Endothelial cell (in vitro differentiated cells): ENCODE measurements around the gene TSPEAR. TPM values are rescaled to one million over a fixed set of nuclear protein-coding genes. Genes with fewer than 3 reads are reported as not detected.

Experiments
- DNase-seq: peaks from one replicate; pipeline ENCODE4 v3.0.0; 2021; ENCODE audit warnings: low spot score
- H3K27ac Mint-ChIP-seq: one replicate; pipeline ENCODE4 v1.8.0; 2021; ENCODE audit warnings: mixed read lengths, inconsistent platforms; ENCODE audit not compliant: unreplicated experiment
- H3K27me3 Mint-ChIP-seq: one replicate; pipeline ENCODE4 v1.8.0; 2021; ENCODE audit warnings: mild to moderate bottlenecking, moderate library complexity, mixed read lengths, inconsistent platforms; ENCODE audit not compliant: unreplicated experiment
- H3K36me3 Mint-ChIP-seq: one replicate; pipeline ENCODE4 v1.8.0; 2021; ENCODE audit warnings: mild to moderate bottlenecking, low read depth, mixed read lengths, inconsistent platforms; ENCODE audit not compliant: unreplicated experiment
- H3K4me1 Mint-ChIP-seq: one replicate; pipeline ENCODE4 v1.8.0; 2021; ENCODE audit warnings: mild to moderate bottlenecking, mixed read lengths, inconsistent platforms; ENCODE audit not compliant: unreplicated experiment
- H3K4me3 Mint-ChIP-seq: one replicate; pipeline ENCODE4 v1.8.0; 2021; ENCODE audit warnings: mild to moderate bottlenecking, mixed read lengths, inconsistent platforms; ENCODE audit not compliant: unreplicated experiment
- H3K9me3 Mint-ChIP-seq: one replicate; pipeline ENCODE4 v1.8.0; 2021; ENCODE audit warnings: mixed read lengths, inconsistent platforms; ENCODE audit not compliant: unreplicated experiment
- total RNA-seq: library from RNA; stranded (reverse); fragmentation: NEBNext Ultra II Directional; extraction: Animal tissue kit (Norgen Biotek cat#: 25700); gene quantifications from one replicate; pipeline ENCODE4 v1.2.1, GENCODE V29; 2021; ENCODE audit not compliant: unreplicated experiment
- TF ChIP-seq, protein P1 (sequence below): fragments of 200-600 bp; sonication (generic); IDR thresholded peaks from one replicate; pipeline ENCODE4 v1.5.0; 2021; ENCODE audit warnings: antibody characterized with exemption; ENCODE audit not compliant: unreplicated experiment

TSPEAR gene
- total RNA-seq, 1 donor from 2014 or later, result not detected

DNA sequence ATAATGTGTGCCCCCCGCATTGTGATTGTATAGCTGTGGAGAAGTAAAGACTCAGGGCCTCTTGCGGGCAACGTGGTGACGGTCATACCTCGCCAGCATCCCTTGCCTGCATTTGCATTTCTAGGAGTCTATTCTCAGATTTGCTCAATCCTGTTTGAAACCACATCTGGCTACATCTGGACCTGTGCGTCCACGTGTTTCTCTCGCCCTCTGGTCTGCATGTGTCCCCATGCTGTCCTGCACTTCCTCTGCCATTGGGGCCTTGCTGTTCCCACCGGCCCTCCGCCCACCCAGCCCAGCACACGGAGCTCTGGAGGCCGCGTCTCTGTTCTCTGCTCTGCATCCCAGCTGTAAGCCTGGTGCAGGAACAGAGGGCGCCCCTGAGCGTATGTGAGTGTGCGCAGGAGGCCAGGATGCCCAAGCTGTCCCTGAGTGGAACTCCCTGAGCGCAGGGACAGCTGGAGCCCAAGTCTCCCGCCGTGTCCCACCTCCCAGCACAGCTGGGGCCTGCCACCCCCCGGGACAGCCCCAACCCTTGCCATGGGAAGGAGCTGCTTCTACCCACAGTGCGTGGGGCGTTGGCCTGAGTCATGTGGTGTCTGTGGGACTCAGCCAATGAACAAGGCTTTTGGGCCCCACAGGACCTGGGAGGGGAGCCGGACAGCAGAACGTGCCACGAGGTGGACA, 161.7 kb downstream of the TSPEAR start:
- peaks cover 18% of the 10 kb centered on the region for H3K4me1 Mint-ChIP-seq
- TF ChIP-seq, protein P1, sequence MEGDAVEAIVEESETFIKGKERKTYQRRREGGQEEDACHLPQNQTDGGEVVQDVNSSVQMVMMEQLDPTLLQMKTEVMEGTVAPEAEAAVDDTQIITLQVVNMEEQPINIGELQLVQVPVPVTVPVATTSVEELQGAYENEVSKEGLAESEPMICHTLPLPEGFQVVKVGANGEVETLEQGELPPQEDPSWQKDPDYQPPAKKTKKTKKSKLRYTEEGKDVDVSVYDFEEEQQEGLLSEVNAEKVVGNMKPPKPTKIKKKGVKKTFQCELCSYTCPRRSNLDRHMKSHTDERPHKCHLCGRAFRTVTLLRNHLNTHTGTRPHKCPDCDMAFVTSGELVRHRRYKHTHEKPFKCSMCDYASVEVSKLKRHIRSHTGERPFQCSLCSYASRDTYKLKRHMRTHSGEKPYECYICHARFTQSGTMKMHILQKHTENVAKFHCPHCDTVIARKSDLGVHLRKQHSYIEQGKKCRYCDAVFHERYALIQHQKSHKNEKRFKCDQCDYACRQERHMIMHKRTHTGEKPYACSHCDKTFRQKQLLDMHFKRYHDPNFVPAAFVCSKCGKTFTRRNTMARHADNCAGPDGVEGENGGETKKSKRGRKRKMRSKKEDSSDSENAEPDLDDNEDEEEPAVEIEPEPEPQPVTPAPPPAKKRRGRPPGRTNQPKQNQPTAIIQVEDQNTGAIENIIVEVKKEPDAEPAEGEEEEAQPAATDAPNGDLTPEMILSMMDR, result no peak

DNA sequence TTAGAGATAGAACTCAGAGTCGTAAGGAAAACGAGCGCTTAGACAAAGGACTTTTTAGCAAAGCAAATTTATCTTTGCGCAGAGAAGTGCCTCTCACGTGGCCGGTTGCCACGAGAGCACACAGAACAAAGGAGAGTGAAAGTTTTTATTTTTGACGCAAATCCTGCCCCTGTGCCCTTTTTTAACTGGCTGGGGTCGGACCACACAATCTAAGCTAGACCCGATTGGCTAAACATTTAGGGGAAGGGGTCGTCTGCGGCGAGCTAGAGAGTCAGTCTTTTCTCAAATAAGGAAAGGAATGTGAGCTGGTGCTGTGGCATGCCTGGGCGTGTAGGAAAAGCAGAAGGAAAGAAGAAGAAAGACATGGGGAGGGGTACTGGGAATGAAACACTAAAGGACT, 162.4 kb downstream of the TSPEAR start:
- DNase-seq, result no peak
- Mint-ChIP-seq H3K4me3 (no peak overlapping the region), H3K4me1 (peaks cover 18% of the 10 kb centered on the region), H3K9me3 (no peaks in the 10 kb centered on the region), H3K27ac (peak overlapping the region; percentile 0), H3K27me3 (peaks cover 2% of the 10 kb centered on the region), H3K36me3 (peaks cover 10% of the 10 kb centered on the region)
- TF ChIP-seq, protein P1, result no peak

More for the DNA sequence above, 161.7 kb downstream of the TSPEAR start:
- H3K4me3 Mint-ChIP-seq, result no peak overlapping the region
- H3K9me3 Mint-ChIP-seq, result no peaks in the 10 kb centered on the region
- DNase-seq, result no peak
- peaks cover 2% of the 10 kb centered on the region for H3K27me3 Mint-ChIP-seq
- H3K36me3 Mint-ChIP-seq, result peaks cover 10% of the 10 kb centered on the region
- H3K27ac Mint-ChIP-seq, result peak overlapping the region; percentile 36

DNA sequence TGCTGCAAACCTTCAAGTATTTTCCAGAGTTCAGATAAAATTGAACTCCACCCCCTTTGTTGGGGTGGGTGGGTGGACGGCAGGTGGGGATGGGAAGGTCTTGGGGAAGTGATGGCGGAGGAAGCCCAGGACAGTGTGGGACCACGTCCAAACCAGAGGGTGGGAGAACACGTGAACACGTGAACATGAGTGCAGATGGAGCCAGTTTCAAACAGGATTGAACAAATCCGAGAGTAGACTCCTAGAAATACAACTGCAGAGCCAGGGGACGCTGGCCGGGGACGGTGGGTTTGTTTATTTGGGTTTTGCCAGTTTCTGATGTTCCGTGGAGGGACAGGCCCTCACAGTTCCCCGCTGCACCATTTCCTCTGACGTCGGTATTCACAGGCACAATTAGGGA, 163.0 kb downstream of the TSPEAR start:
- Mint-ChIP-seq H3K27ac (no peak overlapping the region), H3K9me3 (no peaks in the 10 kb centered on the region), H3K27me3 (peaks cover 2% of the 10 kb centered on the region), H3K36me3 (peaks cover 10% of the 10 kb centered on the region), H3K4me1 (peaks cover 18% of the 10 kb centered on the region), H3K4me3 (no peak overlapping the region)
- no peak for DNase-seq
- TF ChIP-seq, protein P1, result no peak

DNA sequence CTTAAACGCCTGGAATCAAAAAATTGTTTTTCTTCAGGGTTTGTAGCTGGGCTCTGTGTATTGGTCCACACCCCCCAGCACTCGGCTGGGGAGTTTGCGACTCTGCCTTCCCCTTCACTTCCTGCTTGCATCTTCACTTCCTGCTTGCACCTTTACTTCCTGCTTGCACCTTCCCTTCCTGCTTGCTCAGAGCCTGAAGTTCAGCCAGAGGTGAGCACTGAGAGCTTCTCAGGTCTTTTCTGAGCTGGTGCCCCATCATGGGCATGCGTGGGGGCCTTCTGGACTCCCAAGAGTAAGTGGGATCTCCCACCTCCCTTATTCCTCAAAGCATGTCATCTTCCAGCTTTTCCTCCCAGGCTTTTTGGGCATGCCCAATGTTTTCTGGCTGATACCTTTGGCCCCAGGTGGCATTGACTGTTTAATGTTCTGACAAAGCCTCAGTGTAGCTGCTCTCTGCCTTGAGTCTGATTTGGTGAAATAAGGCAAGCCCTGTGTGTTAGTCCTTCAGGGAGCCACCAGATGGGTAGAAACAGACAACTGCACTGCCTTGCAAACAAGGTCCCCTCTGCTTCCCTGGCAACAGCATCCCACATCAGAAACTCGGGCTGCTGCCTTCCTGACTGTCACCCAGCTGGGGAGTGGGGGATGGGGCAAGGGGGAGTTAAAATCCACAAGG, 163.6 kb downstream of the TSPEAR start:
- Mint-ChIP-seq H3K36me3 (peaks cover 10% of the 10 kb centered on the region), H3K27ac (no peak overlapping the region), H3K27me3 (peaks cover 2% of the 10 kb centered on the region), H3K4me1 (peaks cover 18% of the 10 kb centered on the region), H3K9me3 (no peaks in the 10 kb centered on the region), H3K4me3 (no peak overlapping the region)
- TF ChIP-seq, protein P1, result no peak
- DNase-seq, result no peak

DNA sequence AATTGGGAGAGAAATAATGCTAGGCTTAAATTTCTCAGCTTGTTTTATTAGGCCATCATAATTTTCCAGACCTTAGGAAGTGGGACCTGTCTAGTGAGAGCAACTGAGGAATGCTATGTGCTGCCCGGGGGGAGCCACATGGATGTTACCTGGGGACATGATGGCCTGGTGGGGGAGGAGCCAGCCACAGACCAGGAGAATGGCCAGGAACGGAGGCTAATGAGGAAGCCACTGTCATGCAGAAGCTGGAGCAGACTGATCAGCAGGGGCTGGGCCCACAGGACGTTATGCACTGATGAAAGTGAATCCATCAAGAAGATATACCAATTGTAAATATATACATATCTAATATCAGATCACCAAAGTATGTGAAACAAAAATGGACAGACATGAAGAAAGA, 166.8 kb downstream of the TSPEAR start:
- H3K36me3 Mint-ChIP-seq, result peaks cover 14% of the 10 kb centered on the region
- TF ChIP-seq, protein P1, result no peak
- H3K9me3 Mint-ChIP-seq, result no peaks in the 10 kb centered on the region
- peaks cover 4% of the 10 kb centered on the region for H3K27me3 Mint-ChIP-seq
- DNase-seq, result no peak
- H3K27ac Mint-ChIP-seq, result no peak overlapping the region
- H3K4me3 Mint-ChIP-seq, result no peak overlapping the region
- peaks cover 18% of the 10 kb centered on the region for H3K4me1 Mint-ChIP-seq
